ENCODE results near the gene LUC7L2. TPM values are rescaled to one million over a fixed set of nuclear protein-coding genes. Genes with fewer than 3 reads are reported as not detected.

The LUC7L2 gene
- total and polyA plus RNA-seq, 2 donors (not counting 1 experiment from before 2014, with no cell fraction given): 26.5 to 142 TPM

DNA sequence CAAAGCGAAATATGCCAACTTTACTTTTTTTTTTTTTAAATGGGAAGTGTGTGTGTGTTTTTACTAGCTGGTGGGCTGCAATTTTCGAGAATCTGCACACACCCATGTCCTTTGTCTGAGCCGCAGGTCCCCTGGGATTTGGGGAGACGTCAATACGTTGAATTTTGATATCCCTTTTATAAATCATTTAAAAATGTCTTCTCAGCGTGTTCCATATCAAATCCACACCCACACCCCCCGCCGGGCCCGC is 19.0 kb upstream of the LUC7L2 start:
- H3K4me1 ChIP-seq (ENCODE audit: control insufficient read depth in 2 of 2, insufficient read depth in 2 of 2, low read length in 2 of 2): peaks cover 10 to 23% of the 10 kb centered on the region in 2 donors
- POLR2A ChIA-PET: interaction anchor here (0.6 to 2.2 kb wide), 5 partner anchors 19 to 207 kb away, joined by 3 to 28 read pairs (median 4); partner anchors contain the start of genes LUC7L2 and UBN2

More for the DNA sequence above, 19.0 kb upstream of the LUC7L2 start:
- Histone ChIP-seq H3K9ac (ENCODE audit: low read length) (peak overlapping the region; percentile 77), H3K36me3 (replicated peaks in 1 of 2; ENCODE audit: control extremely low read depth in 1 of 2, control insufficient read depth in 1 of 2, extremely low read depth in 1 of 2, insufficient read depth in 2 of 2, low read length in 1 of 2) (peaks cover 0 to 1% of the 10 kb centered on the region in 2 experiments), H3K4me2 (replicated peaks; ENCODE audit: low read depth, low read length, poor library complexity, severe bottlenecking) (peak overlapping the region; percentile 74), H3K79me2 (ENCODE audit: control insufficient read depth, insufficient read depth, low read length) (peaks cover 27% of the 10 kb centered on the region), H4K20me1 (ENCODE audit: control insufficient read depth, insufficient read depth, low read length, poor library complexity, severe bottlenecking) (no peaks in the 10 kb centered on the region), H3K4me3 (ENCODE audit: control extremely low read depth in 1 of 5, extremely low read depth in 1 of 5, insufficient read depth in 1 of 5, low read depth in 2 of 5, low read length in 4 of 5) (peak overlapping the region; percentile 73 to 99 (median 94)), H3K27me3 (replicated peaks in 1 of 4; ENCODE audit: control extremely low read depth in 1 of 4, control insufficient read depth in 3 of 4, insufficient read depth in 4 of 4, low read length in 3 of 4) (no peaks in the 10 kb centered on the region), H3K27ac (ENCODE audit: low read length in 2 of 2) (peak overlapping the region; percentile 97 to 98), H3K9me3 (ENCODE audit: control extremely low read depth in 1 of 3, control insufficient read depth in 2 of 3, insufficient read depth in 1 of 3, low read length in 2 of 3) (peaks cover 0 to 10% (median 0%) of the 10 kb centered on the region in 3 donors), H2AFZ (ENCODE audit: insufficient read depth, low read depth, low read length, poor library complexity, severe bottlenecking) (peak overlapping the region; percentile 72)
- ATAC-seq (ENCODE audit: low read depth) (no peak), DNase-seq (no peak)
- 0% methylated on average over 4 of the region's 9 CpGs for WGBS (ENCODE audit: insufficient coverage)
- intact Hi-C loops (cut with micrococcal nuclease): loop anchor here (1.0 to 10.0 kb wide), 9 partner anchors 19 to 1334 kb away; partner anchors contain the start of genes ADCK2, KDM7A, LUC7L2 and PARP12
- Mint-ChIP-seq H3K27ac (peak overlapping the region; percentile 100), H3K9me3 (ENCODE audit: insufficient read depth) (no peaks in the 10 kb centered on the region), H3K4me3 (peak overlapping the region; percentile 96), H3K27me3 (peaks cover 5% of the 10 kb centered on the region), H3K4me1 (peaks cover 33% of the 10 kb centered on the region)
- TF ChIP-seq EZH2 (IDR thresholded peaks at IDR 0.05; ENCODE audit: borderline replicate concordance, insufficient read depth, low read depth, low read length, poor library complexity, severe bottlenecking): no peak
- TF ChIP-seq, protein P1, sequence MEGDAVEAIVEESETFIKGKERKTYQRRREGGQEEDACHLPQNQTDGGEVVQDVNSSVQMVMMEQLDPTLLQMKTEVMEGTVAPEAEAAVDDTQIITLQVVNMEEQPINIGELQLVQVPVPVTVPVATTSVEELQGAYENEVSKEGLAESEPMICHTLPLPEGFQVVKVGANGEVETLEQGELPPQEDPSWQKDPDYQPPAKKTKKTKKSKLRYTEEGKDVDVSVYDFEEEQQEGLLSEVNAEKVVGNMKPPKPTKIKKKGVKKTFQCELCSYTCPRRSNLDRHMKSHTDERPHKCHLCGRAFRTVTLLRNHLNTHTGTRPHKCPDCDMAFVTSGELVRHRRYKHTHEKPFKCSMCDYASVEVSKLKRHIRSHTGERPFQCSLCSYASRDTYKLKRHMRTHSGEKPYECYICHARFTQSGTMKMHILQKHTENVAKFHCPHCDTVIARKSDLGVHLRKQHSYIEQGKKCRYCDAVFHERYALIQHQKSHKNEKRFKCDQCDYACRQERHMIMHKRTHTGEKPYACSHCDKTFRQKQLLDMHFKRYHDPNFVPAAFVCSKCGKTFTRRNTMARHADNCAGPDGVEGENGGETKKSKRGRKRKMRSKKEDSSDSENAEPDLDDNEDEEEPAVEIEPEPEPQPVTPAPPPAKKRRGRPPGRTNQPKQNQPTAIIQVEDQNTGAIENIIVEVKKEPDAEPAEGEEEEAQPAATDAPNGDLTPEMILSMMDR (IDR thresholded peaks at IDR 0.05): no peak
- CTCF ChIA-PET: interaction anchor here (0.6 to 2.6 kb wide), 5 partner anchors 9 to 108 kb away, joined by 3 to 16 read pairs (median 4); partner anchors contain the start of gene LUC7L2

Data from B cell (primary cell).